ENCODE results near the gene POTEB2.
"Not testable (repeated sequence)": the region's sequence is repeated elsewhere in the genome, so short reads cannot be mapped to it uniquely, and the experiment has no call there.

The POTEB2 gene

GRCh38 chr15:20866214-20866613 lies at the start of gene POTEB2:
Gene POTEB2 (minus strand): TSS chr15:20866314. CDS start chr15:20866281, 33 bp downstream.
- FAIRE-seq = not testable (repeated sequence)

DNA sequence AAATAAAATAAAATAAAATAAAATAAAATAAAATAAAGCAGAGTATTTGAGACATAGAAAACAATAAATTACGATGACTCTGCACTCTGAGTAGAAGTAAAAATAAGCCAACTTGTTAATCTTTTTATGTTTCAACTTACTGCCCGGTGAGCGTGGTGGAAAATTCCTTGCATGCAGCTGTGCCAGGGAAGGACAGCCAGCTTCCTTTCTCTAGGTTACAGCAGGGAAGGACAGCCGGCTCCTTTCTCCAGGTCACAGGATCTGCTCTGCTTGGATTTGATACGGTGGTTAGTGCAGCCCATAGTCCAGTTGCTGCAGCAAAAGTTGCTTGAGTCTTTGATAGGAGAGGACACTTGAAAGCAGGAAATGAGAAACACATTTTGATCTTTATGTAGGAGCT lies 13.8 kb upstream of the POTEB2 start:
- FAIRE-seq = not testable (repeated sequence)

DNA sequence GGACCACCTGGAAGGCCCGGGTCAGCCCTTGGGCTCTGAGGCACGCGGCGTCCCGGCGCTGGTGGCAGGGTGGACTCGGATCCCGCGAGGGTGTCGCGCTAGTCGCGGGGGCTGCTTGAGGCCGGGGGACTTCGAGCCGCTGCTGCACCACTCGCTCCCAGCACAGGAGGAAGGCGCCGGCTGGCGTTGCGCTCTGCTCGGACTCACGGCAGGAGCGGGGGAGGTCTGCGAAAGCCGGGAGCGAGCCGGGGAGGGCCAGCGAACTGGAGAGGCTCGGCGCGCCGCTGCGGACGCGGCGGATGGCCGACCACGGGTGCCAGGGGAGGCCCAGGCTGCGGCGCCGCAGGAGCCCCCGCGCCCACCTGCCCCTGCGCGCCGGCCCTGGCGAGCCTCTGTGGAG lies 12.3 kb upstream of the POTEB2 start:
- FAIRE-seq = not testable (repeated sequence)

- FAIRE-seq = not testable (repeated sequence)
These were observed 11.7 kb upstream of the POTEB2 start for GRCh38 chr15:20877819-20878218.
